ENCODE results near the gene FBXL17.

The FBXL17 gene

DNA sequence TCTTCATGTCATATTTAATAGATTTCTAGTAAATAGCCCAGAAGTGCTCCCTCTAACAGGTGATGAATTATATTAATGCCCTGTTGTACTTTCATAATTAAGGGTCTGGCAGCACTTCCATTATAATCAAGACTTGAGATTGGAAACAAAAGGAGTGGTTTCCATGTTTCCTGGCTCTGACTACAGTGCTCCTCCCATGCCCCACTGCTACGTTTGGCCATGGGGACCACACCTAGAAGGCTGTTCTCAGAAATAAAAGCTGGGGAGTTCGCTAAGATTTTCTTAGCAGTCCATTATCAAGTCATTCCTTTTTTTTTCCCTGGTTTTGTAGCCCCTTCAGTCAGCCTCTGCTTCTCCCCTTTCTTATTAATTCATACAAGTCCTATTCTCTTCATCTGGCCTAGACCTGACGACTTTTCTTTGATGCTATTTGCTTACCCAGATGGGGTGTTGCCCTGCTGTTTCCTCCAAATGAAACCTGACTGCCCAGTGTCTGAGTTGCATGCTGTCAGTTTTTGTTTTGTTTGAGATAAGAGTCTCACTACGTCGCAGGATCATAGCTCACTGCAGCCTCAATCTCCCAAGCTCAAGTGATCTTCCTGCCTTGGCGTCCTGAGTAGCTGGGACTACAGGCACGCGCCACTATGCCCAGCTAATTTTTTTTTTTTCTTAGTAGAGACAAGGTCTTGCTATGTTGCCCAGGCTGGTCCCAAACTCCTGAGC lies 399.0 kb downstream of the FBXL17 start:
- peak; percentile 80 for DNase-seq

DNA sequence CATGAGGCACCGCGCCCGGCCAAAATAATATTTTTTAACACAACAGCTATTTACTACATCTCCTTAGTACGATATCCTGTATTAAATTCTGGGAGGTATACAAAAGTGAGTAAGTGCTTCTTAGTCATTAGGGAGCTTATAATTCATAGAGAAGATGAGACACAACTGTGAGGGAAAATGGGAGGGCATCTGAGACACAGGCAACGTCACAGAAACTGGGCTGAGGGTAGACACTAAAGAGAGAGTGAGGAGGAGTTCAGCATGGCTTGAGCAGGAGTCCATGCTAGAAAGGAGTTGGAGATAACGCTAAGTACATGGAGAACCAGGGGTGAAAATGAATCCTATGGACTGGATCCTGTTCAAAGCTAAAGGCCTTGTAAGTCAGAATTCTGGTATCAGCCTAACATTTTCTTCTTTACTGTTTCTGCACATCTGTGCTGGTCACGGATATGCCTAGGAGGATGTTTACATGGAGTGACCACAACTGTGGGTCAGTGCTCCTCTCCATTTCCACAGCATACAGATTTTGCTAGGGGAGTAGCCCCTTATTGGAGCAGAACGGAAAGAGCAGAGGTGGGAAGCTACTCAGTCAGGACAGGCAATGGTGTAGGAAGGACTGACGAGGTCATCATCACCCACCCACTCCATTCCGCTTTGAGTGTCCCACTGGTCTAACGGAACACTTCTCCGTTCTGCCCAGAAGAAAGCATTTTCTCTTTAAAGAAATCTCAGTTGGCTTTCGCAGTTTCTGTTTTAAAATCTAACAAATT lies 400.8 kb downstream of the FBXL17 start:
- no peak for DNase-seq

DNA sequence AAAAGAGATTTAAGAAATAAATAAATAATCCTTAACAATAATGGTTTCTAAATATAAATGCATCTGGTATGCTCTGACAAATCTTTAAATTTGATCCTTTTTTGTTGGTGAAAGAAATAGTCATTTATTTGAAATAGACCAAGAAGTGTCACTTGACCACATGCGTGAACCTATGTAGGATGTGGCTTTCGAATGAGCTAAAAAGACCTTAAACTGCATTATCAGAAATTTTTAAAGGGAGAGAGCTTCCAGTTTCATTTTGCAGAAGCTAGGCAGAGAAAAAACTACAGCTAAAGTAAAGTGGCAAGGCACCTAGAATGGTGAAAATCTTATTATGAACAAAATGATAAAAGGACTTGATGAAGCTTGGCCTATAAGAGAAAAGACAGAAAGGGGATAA lies 402.0 kb downstream of the FBXL17 start:
- DNase-seq: no peak

DNA sequence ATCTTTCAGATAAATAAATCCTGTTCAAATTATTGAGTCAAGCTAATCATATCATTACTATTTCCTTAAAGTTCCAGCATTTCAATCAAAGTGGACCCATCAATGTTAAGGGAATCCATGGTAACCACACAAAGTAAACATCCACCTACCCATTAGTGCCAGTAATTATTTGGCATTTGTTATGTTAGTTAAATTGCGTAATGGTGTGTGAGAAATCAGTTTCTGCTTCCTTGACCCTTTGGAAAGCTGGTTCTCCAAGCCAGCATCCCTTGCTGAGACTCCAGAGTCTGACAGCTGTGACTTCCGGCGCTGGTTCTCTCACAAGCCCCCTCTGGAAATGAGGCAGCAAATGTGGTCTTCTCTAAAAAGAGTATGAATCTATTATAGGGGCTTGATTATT lies 402.6 kb downstream of the FBXL17 start:
- DNase-seq: no peak

GRCh38 chr5:107977550-107978071 lies 404.3 kb downstream of the FBXL17 start:
- no peak for DNase-seq

- DNase-seq: no peak
These were observed 406.3 kb downstream of the FBXL17 start for GRCh38 chr5:107975568-107975967.

DNA sequence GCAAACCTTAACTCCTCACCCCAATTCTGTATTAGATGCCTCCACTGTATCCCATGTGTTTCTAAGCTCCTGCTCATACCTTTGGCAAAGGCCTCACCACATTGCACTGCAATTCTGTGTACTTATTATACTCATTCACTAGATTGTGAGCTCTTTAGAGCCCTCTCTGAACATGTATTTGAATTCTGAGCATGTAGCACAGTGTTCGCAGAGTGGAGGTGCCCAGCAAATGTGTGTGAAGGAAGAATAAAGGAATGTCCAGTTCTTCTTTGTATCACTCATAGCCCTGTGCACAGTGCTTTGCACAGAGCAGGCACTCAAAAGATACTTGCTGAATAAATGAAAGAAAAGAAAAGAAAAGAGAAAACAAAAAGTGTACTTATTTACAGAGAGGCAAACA lies 410.1 kb downstream of the FBXL17 start:
- DNase-seq: no peak

- no peak for DNase-seq
These were observed 412.1 kb downstream of the FBXL17 start for GRCh38 chr5:107969847-107970246.

GRCh38 chr5:107968998-107969397 lies 412.9 kb downstream of the FBXL17 start:
- no peak for DNase-seq

- no peak for DNase-seq
These were observed 413.5 kb downstream of the FBXL17 start for GRCh38 chr5:107968406-107968843.

DNA sequence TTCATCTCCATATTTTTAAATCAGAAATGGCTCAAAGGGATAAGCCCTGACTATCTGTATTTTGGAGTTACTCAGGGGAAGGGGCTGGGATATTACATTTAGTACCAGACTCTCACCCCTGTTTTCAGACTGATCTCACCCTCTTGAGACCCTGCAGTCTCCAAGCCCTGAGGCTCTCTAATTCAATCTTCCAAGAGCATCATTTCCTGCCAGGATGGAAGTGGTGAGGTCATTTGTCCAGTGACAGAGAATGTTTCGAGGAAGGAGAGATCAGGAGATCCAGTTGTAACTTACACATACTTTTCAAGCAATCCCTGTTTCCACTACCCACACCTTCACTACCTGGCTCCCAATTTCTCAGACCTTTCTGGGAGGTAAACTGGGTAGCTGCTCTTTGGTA lies 415.7 kb downstream of the FBXL17 start:
- no peak for DNase-seq

GRCh38 chr5:107964722-107965121 lies 417.2 kb downstream of the FBXL17 start:
- no peak for DNase-seq

- no peak for DNase-seq
These were observed 422.2 kb downstream of the FBXL17 start for GRCh38 chr5:107959573-107960279.

GRCh38 chr5:107958861-107959260 lies 423.0 kb downstream of the FBXL17 start:
- no peak for DNase-seq

GRCh38 chr5:107958432-107958831 lies 423.5 kb downstream of the FBXL17 start:
- DNase-seq: no peak

DNA sequence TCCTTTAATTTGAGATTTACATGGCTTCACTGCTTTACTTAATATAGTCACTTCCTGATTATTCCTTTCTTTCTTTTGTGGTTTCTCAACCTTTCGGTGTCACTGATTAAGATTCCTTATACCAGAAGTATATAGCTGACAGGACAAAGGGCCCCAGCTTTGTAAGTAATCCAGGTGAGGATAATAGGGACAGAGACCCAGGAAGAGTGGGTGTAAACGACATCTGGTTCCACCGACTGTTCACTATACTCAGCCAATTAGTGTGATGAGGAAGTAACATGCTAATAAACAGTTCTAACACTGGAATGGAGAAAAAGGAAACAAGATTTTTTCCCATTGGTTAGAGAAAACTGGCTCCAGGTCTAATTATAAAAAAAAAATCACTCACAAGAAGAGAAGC lies 424.8 kb downstream of the FBXL17 start:
- no peak for DNase-seq

DNA sequence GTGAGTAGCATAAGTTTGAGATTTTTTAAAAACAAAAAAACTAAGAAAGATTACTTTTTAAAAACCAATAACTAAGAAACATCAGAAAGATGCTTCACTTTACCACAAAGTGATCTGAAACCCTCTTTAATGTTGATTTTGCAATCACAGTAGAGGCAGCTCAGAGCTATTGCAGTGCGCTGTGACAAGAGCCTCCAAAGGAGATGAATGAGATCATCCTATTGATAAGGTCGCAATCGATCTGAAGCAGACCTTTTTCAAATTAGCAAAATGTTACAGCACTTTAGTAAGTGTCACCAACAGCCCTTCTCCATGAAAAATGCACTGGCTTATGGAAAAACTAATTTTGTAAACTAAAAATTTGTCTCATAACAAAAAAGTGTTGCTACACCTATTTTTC lies 426.6 kb downstream of the FBXL17 start:
- no peak for DNase-seq

GRCh38 chr5:107954254-107954653 lies 427.6 kb downstream of the FBXL17 start:
- no peak for DNase-seq

GRCh38 chr5:107952450-107952849 lies 429.4 kb downstream of the FBXL17 start:
- DNase-seq: no peak

- no peak for DNase-seq
These were observed 430.6 kb downstream of the FBXL17 start for GRCh38 chr5:107951309-107951708.

DNA sequence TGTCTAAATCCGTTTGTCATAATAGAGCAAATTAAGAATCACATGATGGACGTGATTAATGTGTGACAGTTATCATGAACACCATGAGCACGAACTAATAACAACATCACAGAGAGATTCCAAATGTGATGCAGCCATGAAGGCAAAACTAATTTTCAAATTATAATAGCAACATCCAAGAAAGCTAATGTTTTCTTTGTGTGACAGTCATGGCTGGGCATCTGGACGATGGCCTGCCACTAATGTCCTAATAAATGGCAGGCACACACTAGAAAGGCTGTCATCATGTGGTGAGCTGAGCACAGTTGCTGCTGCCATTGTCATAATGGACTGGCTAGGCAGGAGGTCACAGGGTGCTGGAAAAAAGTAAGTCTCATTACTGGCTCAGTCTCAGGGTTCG lies 431.1 kb downstream of the FBXL17 start:
- no peak for DNase-seq

- no peak for DNase-seq
These were observed 432.1 kb downstream of the FBXL17 start for GRCh38 chr5:107949688-107950341.

- peak; percentile 31 for DNase-seq
These were observed 433.5 kb downstream of the FBXL17 start for GRCh38 chr5:107948377-107948776.
